ENCODE results near the gene CTF1. TPM values are rescaled to one million over a fixed set of nuclear protein-coding genes. Genes with fewer than 3 reads are reported as not detected.

Gene CTF1
- total and polyA plus RNA-seq, 4 donors = 3.3 to 9.8 (median 5.2) TPM

DNA sequence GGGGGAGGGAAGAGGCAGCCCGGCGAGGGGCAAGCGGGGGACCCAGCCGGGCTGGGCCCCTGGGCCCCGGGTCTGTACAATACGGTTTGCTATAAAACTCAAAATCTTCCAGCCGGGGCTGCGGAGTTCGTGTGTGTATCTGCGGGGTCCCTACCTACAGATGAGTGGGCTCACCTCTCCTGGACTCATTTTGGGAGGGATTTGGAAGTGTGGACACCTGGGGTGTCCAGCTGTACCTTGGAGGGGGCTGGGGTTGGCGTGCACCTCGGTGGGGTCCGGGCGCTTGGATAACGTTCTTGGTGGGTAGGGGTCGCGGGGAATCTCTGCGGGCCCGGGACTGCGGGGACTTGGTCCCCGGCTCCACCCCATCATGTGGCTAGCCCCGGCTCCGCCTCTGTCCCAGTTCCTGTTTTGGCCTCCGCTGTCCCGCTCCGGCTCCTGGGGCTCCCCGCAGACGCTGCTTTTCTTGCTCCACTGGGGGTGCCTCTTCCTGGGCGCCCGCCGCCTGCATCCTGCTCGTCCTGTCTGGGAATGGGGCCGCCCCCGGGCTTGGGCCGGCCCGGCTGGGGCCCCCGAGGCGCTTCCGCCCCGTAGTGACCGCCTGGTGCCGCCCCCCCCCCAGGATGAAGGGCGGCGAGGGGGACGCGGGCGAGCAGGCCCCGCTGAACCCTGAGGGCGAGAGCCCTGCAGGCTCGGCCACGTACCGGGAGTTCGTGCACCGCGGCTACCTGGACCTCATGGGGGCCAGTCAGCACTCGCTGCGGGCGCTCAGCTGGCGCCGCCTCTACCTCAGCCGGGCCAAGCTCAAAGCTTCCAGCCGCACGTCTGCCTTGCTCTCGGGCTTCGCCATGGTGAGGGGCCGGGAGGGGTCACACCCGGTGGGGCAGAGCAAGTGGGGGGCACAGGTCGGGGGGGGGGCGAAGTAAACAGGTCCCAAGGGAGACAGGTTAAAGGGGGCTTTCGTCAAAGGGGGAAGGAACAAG, 52.5 kb downstream of the CTF1 start, which contains the start of gene ORAI3:
Gene ORAI3 (plus strand): TSS at position 402 of the 983 bp plus-strand sequence. CDS start 222 bp downstream, at position 624.
- ATAC-seq (ENCODE audit: insufficient read depth, low FRiP score) = peak; percentile 74
- H3K27me3 ChIP-seq (ENCODE audit: control insufficient read depth in 3 of 3, insufficient read depth in 3 of 3, low read length in 2 of 3) = no peaks in the 10 kb centered on the region
- H3K9me3 ChIP-seq (ENCODE audit: control insufficient read depth in 4 of 4, insufficient read depth in 3 of 4, low read length in 3 of 4) = no peaks in the 10 kb centered on the region
- WGBS, 2 donors = 0 to 1% methylated on average over 53 to 70 of the region's 70 CpGs
- peak within 1 kb of the TSS; percentile 67 to 83 for H3K9ac ChIP-seq (ENCODE audit: insufficient read depth in 1 of 2, low read length in 2 of 2)
- peak within 1 kb of the TSS; percentile 84 to 95 for H3K27ac ChIP-seq (ENCODE audit: low read depth in 1 of 2, low read length in 1 of 2)
- peak within 1 kb of the TSS; percentile 81 for H3K4me3 ChIP-seq
- DNase-seq = peak; percentile 82 to 86 (median 85)
- peaks cover 0 to 34% (median 13%) of the 10 kb centered on the region in 5 donors for H3K4me1 ChIP-seq (ENCODE audit: control insufficient read depth in 5 of 5, insufficient read depth in 5 of 5, low read length in 5 of 5)
- peaks cover 0 to 18% (median 4%) of the 10 kb centered on the region in 4 donors for H3K36me3 ChIP-seq (ENCODE audit: control insufficient read depth in 4 of 4, insufficient read depth in 4 of 4, low read length in 4 of 4)
- TF ChIP-seq, protein P1, sequence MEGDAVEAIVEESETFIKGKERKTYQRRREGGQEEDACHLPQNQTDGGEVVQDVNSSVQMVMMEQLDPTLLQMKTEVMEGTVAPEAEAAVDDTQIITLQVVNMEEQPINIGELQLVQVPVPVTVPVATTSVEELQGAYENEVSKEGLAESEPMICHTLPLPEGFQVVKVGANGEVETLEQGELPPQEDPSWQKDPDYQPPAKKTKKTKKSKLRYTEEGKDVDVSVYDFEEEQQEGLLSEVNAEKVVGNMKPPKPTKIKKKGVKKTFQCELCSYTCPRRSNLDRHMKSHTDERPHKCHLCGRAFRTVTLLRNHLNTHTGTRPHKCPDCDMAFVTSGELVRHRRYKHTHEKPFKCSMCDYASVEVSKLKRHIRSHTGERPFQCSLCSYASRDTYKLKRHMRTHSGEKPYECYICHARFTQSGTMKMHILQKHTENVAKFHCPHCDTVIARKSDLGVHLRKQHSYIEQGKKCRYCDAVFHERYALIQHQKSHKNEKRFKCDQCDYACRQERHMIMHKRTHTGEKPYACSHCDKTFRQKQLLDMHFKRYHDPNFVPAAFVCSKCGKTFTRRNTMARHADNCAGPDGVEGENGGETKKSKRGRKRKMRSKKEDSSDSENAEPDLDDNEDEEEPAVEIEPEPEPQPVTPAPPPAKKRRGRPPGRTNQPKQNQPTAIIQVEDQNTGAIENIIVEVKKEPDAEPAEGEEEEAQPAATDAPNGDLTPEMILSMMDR (IDR thresholded peaks at IDR 0.05; ENCODE audit: control extremely low read depth, extremely low read depth) = no peak

DNA sequence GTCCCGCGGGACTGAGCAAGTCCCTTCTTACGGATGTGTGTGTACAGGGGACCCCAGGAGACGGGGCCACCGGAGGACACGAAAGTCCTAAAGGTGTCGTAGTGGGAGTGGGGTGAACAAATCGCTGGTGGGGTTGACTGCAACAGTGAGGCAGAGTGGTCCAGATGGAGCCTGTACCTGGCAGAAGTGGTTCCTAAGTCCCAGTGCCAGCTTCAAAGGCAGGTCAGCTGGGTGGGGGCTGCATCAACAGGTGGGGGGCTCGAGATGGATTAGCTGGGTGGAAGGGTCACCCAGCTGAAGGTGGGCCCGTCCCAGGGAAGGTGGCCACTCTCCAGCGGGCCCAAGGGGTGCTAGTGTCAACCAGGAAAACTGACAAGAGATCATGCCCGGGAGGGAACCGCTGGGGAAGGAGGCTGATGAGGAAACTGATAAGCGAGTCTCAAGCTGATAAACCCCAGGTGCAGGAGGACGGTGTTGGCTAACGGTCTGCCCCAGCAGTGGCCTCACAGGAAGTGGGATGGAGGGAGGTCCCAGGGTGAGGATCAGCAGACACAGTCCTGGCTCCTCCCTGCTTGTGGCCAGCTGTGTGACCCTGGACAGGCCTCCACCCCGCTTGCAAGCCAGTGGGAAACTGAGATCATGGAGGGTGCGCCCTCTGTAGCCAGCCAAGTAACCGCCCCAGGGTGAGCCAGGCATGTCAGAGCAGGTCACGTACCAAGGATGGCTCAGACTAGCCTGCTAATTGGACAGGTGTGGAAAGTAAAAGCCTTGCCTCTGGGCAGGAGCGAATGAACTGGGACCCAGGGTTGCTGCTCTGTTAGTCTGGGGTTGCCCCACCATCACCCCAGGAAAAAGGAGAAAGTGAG, 53.5 kb downstream of the CTF1 start:
- peaks cover 0 to 14% (median under 1%) of the 10 kb centered on the region in 4 donors for H3K36me3 ChIP-seq (ENCODE audit: control insufficient read depth in 4 of 4, insufficient read depth in 4 of 4, low read length in 4 of 4)
- peak overlapping the region; percentile 10 to 84 for H3K27ac ChIP-seq (ENCODE audit: low read depth in 1 of 2, low read length in 1 of 2)
- peak overlapping the region; percentile 61 to 83 for H3K9ac ChIP-seq (ENCODE audit: insufficient read depth in 1 of 2, low read length in 2 of 2)
- DNase-seq = peak; percentile 53 to 70 (median 66)
- H3K9me3 ChIP-seq (ENCODE audit: control insufficient read depth in 4 of 4, insufficient read depth in 3 of 4, low read length in 3 of 4) = no peaks in the 10 kb centered on the region
- H3K4me1 ChIP-seq (ENCODE audit: control insufficient read depth in 5 of 5, insufficient read depth in 5 of 5, low read length in 5 of 5) = peaks cover 0 to 35% (median 13%) of the 10 kb centered on the region in 5 donors
- peak overlapping the region; percentile 81 for H3K4me3 ChIP-seq
- WGBS, 2 donors = 2 to 6% methylated on average over 21 of the region's 21 CpGs
- H3K27me3 ChIP-seq (ENCODE audit: control insufficient read depth in 3 of 3, insufficient read depth in 3 of 3, low read length in 2 of 3) = no peaks in the 10 kb centered on the region
- peak; percentile 44 for ATAC-seq (ENCODE audit: insufficient read depth, low FRiP score)
- TF ChIP-seq, protein P1 (IDR thresholded peaks at IDR 0.05; ENCODE audit: control extremely low read depth, extremely low read depth) = no peak

DNA sequence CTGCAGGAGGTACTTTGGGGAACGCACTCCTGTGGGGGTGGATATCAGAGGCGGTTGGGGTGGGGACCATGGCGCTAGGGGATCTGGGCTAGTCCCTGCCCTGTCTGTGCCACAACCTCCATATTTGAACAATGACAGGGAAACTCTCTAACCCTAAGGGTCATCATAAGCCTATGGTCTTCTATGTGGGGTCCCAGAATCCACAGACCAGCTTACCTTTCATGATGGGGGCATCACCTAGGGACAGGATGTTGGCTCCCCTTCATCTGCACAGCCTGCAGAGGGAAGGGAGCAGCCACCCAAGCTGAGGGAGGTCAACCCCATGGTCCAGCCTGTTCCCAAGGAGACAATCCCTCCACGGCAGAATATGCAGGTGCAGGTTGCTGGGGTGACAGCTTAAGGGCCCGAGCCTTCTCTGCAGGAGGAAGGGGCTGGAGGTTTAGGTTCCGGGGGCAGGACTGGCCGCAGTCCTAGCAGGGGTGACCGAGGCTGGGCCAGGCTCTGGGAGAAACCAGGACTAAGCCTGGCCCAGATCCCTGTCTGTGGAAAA, 54.2 kb downstream of the CTF1 start:
- ATAC-seq (ENCODE audit: insufficient read depth, low FRiP score) (no peak), DNase-seq (no peak)
- WGBS, 2 donors = 66 to 77% methylated on average over 8 of the region's 8 CpGs
- Histone ChIP-seq H3K9me3 (ENCODE audit: control insufficient read depth in 4 of 4, insufficient read depth in 3 of 4, low read length in 3 of 4) (no peaks in the 10 kb centered on the region), H3K4me1 (ENCODE audit: control insufficient read depth in 5 of 5, insufficient read depth in 5 of 5, low read length in 5 of 5) (peaks cover 0 to 35% (median 13%) of the 10 kb centered on the region in 5 donors), H3K27me3 (ENCODE audit: control insufficient read depth in 3 of 3, insufficient read depth in 3 of 3, low read length in 2 of 3) (no peaks in the 10 kb centered on the region), H3K36me3 (ENCODE audit: control insufficient read depth in 4 of 4, insufficient read depth in 4 of 4, low read length in 4 of 4) (peaks cover 0 to 14% (median 0%) of the 10 kb centered on the region in 4 donors), H3K9ac (ENCODE audit: insufficient read depth in 1 of 2, low read length in 2 of 2) (peak overlapping the region in 1 of 2 donors; percentile 83), H3K4me3 (no peak overlapping the region), H3K27ac (ENCODE audit: low read depth in 1 of 2, low read length in 1 of 2) (peak overlapping the region in 1 of 2 donors; percentile 84)
- TF ChIP-seq, protein P1 (IDR thresholded peaks at IDR 0.05; ENCODE audit: control extremely low read depth, extremely low read depth) = no peak

Measured in lung (tissue), 12 donors.